HUES6 (cell line): Measurements from ENCODE around the gene HADHB.
A peak's percentile ranks its signal among the peaks of the same experiment; 100 is the strongest.
"Not testable (repeated sequence)": the region's sequence is repeated elsewhere in the genome, so short reads cannot be mapped to it uniquely, and the experiment has no call there.

Experiments used
- H3K27ac ChIP-seq: 2 replicates; pipeline ENCODE4 v1.7.0; 2013; ENCODE audit warnings: low read depth, mild to moderate bottlenecking, low read length, inconsistent platforms
- H3K27me3 ChIP-seq: 2 replicates; pipeline ENCODE4 v1.6.1; 2013; ENCODE audit warnings: low read length; ENCODE audit not compliant: control insufficient read depth, insufficient read depth
- H3K36me3 ChIP-seq: 2 replicates; pipeline ENCODE4 v1.6.1; 2013; ENCODE audit warnings: low read length; ENCODE audit not compliant: control insufficient read depth, insufficient read depth
- H3K4me1 ChIP-seq: 2 replicates; pipeline ENCODE4 v1.6.1; 2013; ENCODE audit warnings: low read length; ENCODE audit not compliant: control insufficient read depth, insufficient read depth
- H3K4me3 ChIP-seq: 2 replicates; pipeline ENCODE4 v1.5.1; 2013; ENCODE audit warnings: low read depth, low read length
- H3K9ac ChIP-seq: one replicate; pipeline ENCODE4 v1.6.1; 2013; ENCODE audit warnings: mild to moderate bottlenecking, low read length
- H3K9me3 ChIP-seq: 2 replicates; pipeline ENCODE4 v1.6.1; 2013; ENCODE audit warnings: low read depth, low read length; ENCODE audit not compliant: control insufficient read depth, insufficient read depth

The HADHB gene

DNA sequence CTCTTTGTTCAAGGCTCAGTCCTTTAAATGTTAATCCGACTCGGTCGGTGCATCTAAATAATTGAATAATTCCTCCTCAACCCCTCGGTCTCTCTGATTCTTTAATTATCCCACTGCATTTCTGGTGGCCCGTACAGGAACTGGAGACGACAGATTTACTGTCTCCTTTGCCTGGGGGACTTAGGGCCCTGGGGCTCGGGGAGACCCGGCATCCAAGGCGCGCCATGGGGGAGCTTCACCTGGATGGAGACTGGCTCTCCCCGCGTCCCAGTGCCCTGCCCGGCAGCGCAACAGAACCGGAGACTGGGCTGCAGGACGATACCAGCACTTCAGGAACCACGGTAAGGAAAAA is 53.5 kb downstream of the HADHB start:
- Histone ChIP-seq H3K9ac (peak overlapping the region; percentile 41), H3K36me3 (no peaks in the 10 kb centered on the region), H3K9me3 (no peaks in the 10 kb centered on the region), H3K4me3 (peak overlapping the region; percentile 75), H3K27ac (no peak overlapping the region), H3K4me1 (peaks cover 10% of the 10 kb centered on the region), H3K27me3 (peaks cover 17% of the 10 kb centered on the region; the same call in 1 of the 2 replicates)

DNA sequence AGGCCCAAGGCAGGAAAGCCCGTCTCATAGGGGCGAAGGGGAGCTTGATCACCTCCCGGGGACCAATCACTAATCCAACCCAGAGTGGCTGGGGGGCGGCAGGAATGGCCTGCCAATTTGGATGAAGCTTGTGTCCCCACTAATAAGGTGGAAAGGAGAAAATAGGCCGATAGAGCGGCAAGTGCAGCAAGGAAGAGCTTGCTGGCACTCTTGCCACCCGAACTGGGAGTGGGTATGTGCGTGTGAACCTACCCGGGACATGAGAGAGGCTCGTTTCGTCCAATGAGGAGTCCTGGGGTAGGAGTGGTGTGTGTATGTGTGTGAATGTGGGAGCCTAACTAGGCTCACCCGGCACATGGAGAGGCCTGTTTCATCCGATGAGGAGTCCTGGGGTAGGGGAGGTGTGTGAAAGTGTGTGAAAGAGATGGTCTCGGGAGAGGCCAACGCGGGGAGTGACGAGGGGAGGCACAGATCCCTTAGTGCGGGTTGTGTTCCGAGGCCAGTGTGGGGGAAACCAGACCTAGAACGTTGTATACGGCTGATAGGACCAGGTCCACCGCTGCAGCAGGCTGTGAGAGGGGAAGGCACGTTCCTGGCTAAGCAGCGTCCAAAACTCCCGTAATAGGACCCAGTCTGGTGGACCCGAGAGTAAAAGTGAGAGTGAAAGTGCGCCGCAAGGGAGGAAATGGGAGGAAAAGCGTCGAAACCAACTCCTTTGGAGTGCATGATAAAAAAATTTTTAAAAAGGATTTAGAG is 54.1 kb downstream of the HADHB start:
- Histone ChIP-seq H3K4me3 (peak overlapping the region; percentile 75), H3K27me3 (peaks cover 17% of the 10 kb centered on the region; the same call in 1 of the 2 replicates), H3K4me1 (peaks cover 10% of the 10 kb centered on the region), H3K9ac (peak overlapping the region; percentile 41), H3K9me3 (no peaks in the 10 kb centered on the region), H3K36me3 (no peaks in the 10 kb centered on the region), H3K27ac (no peak overlapping the region)

DNA sequence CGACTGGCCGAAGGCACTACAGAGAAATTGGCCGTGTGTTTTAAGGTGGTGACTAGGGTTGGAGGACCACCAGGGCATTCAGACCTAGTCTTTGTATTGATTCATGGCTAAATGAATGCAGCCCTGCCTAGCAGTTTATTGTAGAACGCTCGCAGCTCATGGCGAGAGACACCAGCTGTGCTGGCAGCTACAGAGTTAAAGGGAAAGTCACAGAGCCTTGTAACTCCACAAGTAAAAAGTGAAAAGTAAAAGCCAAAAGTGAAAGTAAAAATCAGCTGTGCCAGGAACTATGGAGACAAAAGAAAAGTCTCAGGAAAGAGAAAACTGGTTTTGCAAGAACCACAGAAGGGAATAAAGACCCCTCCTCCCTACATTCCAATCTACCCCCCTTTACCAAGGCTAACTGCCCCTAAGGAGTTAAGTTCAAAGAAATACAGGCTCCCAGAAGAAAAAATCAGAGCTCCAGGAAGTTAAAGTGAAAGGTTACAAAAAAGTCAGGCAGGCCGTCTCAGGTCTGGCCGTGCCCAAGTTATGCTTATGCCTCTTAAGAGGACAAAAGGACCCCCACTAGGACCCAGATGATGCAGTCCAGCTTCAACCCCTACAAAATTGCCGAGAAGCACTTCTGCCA is 54.8 kb downstream of the HADHB start:
- Histone ChIP-seq H3K4me3 (peak overlapping the region; percentile 75), H3K4me1 (peaks cover 10% of the 10 kb centered on the region), H3K36me3 (no peaks in the 10 kb centered on the region), H3K27me3 (peaks cover 17% of the 10 kb centered on the region; the same call in 1 of the 2 replicates), H3K9ac (peak overlapping the region; percentile 3), H3K27ac (no peak overlapping the region), H3K9me3 (no peaks in the 10 kb centered on the region)

DNA sequence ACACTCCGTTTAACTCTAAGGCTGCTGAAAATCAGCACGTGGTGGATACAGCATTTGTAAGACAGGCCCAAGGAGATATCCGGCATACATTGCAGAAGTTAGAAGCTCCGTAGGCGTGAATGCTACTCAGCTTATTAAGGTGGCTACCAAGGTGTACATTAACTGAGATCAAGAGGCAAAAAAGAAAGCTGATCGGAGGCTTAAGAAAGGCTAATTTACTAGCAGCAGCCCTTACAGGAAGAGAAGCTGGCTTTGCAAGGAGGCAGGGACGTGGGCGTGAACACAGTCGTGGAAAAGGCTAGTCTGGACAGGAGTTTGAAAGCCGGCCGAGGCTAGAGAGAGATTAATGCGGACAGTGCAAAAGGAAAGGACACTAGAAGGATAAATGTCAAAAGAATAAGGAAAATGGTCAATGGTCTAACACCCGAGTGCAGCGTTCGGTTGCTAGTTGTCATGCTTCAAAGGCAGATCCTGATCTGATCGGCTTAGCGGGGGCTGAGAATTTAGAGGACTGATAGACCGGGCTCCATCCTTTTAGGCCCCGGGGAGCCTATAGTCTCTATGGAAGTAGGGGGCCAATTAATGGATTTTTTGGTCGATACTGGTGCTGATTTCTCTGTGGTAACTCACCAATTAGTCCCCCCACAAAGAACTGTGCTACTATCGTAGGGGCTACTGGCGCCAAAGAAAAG is 55.6 kb downstream of the HADHB start:
- Histone ChIP-seq H3K9ac (peak overlapping the region; percentile 2), H3K27me3 (peaks cover 17% of the 10 kb centered on the region; the same call in 1 of the 2 replicates), H3K27ac (no peak overlapping the region), H3K9me3 (no peaks in the 10 kb centered on the region), H3K36me3 (no peaks in the 10 kb centered on the region), H3K4me1 (peaks cover 10% of the 10 kb centered on the region), H3K4me3 (peak overlapping the region; percentile 23; the same call in 1 of the 2 replicates)

DNA sequence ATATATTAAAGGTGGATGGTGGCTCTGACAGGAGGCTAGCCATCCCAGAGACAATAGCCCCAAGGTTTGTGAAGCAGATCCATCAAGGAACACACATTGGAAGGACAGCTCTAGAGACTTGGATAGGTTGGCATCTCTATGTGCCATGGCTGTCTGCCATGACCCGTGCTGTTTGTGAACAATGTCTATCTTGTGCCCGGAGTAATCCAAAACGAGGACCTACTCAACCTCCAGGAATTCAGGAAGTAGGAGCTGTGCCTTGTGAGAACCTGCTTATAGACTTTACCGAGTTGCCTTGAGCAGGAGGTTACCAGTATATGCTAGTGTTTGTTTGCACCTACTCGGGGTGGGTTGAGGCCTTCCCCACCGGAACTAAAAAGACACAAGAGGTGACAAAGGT is 58.1 kb downstream of the HADHB start:
- no peaks in the 10 kb centered on the region for H3K9me3 ChIP-seq
- H3K27ac ChIP-seq: no peak overlapping the region
- no peak overlapping the region for H3K4me3 ChIP-seq
- no peaks in the 10 kb centered on the region for H3K36me3 ChIP-seq
- peaks cover 10% of the 10 kb centered on the region for H3K4me1 ChIP-seq
- peaks cover 13% of the 10 kb centered on the region; the same call in 1 of the 2 replicates for H3K27me3 ChIP-seq
- H3K9ac ChIP-seq: no peak overlapping the region

DNA sequence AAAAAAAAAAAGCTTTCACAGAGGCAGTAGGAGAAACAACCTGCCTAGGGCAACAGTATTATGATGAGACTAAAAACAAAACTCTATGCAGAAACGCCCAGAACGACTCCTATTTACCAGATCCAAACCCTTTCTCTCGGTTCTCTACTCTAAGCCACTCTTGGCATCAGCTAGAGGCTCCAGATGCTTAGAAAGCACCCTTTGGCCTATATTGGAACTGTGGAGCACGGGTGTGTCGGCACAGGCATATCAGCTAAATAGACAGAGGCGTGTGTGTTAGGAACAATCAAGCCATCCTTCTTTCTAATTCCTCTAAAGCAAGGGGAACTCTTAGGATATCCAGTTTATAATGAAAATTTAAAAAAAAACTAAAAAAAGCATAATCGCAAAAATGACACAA is 60.4 kb downstream of the HADHB start:
- H3K9me3 ChIP-seq, H3K9ac ChIP-seq, H3K4me1 ChIP-seq, H3K27ac ChIP-seq, H3K27me3 ChIP-seq, H3K4me3 ChIP-seq, H3K36me3 ChIP-seq: not testable (repeated sequence)

DNA sequence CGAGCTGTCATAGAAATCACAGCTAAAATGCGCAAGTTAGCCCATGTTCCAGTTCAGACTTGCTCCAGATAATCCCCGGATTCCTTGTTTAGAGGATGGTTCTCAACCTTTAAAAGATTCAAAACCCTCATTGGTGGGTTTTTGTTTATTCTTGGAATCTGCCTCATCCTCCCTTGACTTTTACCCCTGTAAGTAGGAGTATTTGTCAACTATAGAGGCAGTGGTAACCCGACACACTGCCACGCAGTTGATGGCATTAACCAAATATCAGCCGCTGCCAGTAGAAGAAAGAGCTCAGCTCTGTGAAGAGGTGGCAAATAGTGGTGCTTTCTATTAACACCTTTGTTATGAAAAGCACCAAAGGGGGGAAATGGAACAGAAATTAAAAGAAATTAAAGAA is 60.8 kb downstream of the HADHB start:
- H3K27me3 ChIP-seq: no peaks in the 10 kb centered on the region
- no peak overlapping the region for H3K9ac ChIP-seq
- H3K27ac ChIP-seq: no peak overlapping the region
- H3K4me3 ChIP-seq: no peak overlapping the region
- no peaks in the 10 kb centered on the region for H3K9me3 ChIP-seq
- H3K4me1 ChIP-seq: peaks cover 1% of the 10 kb centered on the region; the same call in 1 of the 2 replicates
- no peaks in the 10 kb centered on the region for H3K36me3 ChIP-seq

DNA sequence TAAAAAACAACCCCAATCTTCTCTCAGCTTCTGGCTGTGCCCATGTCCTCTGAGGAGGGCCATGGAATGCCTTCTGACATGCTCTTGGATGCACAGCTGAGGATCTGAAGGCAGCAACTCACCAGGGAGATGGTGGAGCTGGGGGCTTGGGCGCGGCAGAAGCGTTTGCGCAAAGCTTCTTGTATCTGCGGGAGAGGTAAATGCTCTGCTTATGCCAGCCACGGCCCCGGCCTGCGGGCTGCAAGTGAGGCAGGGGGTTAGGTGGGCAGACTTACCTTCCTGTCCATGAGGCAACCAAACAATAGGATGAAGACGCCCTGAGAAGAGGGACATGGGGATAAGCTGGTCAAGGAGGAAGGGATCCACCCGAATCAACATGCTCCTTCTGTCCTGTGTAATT is 65.2 kb downstream of the HADHB start:
- Histone ChIP-seq H3K36me3 (no peaks in the 10 kb centered on the region), H3K9me3 (no peaks in the 10 kb centered on the region), H3K9ac (no peak overlapping the region), H3K4me1 (no peaks in the 10 kb centered on the region), H3K27ac (no peak overlapping the region), H3K4me3 (no peak overlapping the region), H3K27me3 (no peaks in the 10 kb centered on the region)

DNA sequence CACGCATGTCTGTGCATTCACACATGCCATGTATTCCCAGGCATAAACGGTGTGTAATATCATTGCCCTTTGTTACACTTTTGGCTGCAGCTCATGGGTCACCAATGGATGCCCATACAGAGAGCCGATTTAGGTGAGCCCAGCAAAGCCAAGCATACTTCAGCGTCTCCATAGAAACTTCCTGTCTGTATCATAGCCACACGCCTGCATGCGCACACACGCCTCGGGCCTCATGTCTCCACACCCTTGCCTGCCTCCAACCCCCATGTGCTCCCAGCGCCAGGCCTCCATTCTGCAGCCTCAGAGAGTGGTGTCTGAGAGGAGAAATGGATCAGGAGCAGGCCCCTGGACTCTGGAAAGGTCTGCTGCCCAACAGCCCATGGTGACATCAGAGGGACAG is 67.7 kb downstream of the HADHB start:
- no peak overlapping the region for H3K9ac ChIP-seq
- H3K36me3 ChIP-seq: no peaks in the 10 kb centered on the region
- no peaks in the 10 kb centered on the region for H3K4me1 ChIP-seq
- no peak overlapping the region for H3K27ac ChIP-seq
- H3K27me3 ChIP-seq: no peaks in the 10 kb centered on the region
- H3K4me3 ChIP-seq: no peak overlapping the region
- H3K9me3 ChIP-seq: no peaks in the 10 kb centered on the region

DNA sequence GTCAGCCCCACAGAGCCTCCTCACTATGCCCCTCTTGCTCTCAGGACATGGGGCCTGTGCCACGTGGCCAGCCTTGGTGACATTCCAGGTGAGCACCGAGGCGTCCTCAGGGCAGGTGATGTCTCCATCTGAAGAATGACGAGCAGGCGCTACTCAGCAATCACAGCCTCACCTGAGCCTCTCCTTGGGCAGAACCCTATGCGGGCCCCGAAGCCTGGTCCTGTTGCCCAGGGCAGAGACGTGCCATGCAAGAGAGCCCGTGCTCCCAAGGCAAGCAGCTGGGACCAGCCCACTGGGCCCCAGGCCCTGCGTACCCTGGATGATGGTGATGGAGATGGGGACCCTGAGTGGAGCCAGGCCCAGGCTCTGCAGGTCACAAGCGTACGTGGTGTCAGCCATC is 68.7 kb downstream of the HADHB start:
- Histone ChIP-seq H3K27ac (no peak overlapping the region), H3K4me1 (no peaks in the 10 kb centered on the region), H3K27me3 (no peaks in the 10 kb centered on the region)

DNA sequence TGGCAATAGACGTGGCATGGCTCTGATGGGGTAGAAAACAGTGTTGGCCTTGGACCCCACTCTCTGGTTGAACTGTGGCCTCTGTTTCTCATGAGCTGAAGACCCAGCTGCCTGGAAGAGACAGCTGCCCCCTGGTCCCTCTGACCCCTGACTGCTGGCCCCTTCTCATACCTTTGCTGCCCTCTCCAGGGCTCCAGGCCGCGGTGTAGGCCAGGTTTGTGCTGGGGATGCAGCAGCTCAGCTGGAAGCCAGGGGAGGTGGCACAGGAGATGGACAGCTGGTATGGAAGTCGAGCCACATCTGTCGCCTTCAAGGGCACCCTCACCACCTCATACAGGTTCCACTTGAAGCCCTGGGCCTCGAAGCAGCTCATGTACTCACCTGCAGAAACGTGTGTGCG is 69.5 kb downstream of the HADHB start:
- Histone ChIP-seq H3K27ac (no peak overlapping the region), H3K36me3 (no peaks in the 10 kb centered on the region), H3K9me3 (no peaks in the 10 kb centered on the region), H3K27me3 (no peaks in the 10 kb centered on the region), H3K9ac (no peak overlapping the region), H3K4me3 (no peak overlapping the region), H3K4me1 (peaks cover 6% of the 10 kb centered on the region)

More for the DNA sequence above, 68.7 kb downstream of the HADHB start:
- Histone ChIP-seq H3K36me3 (no peaks in the 10 kb centered on the region), H3K9me3 (no peaks in the 10 kb centered on the region), H3K4me3 (no peak overlapping the region), H3K9ac (no peak overlapping the region)
